ENCODE data around the gene CCBE1. TPM values are rescaled to one million over a fixed set of nuclear protein-coding genes. Genes with fewer than 3 reads are reported as not detected.
"Not testable (repeated sequence)": the region's sequence is repeated elsewhere in the genome, so short reads cannot be mapped to it uniquely, and the experiment has no call there.

The CCBE1 gene
- total and polyA plus RNA-seq, 7 donors = 0.23 to 61.1 (median 38.9) TPM

DNA sequence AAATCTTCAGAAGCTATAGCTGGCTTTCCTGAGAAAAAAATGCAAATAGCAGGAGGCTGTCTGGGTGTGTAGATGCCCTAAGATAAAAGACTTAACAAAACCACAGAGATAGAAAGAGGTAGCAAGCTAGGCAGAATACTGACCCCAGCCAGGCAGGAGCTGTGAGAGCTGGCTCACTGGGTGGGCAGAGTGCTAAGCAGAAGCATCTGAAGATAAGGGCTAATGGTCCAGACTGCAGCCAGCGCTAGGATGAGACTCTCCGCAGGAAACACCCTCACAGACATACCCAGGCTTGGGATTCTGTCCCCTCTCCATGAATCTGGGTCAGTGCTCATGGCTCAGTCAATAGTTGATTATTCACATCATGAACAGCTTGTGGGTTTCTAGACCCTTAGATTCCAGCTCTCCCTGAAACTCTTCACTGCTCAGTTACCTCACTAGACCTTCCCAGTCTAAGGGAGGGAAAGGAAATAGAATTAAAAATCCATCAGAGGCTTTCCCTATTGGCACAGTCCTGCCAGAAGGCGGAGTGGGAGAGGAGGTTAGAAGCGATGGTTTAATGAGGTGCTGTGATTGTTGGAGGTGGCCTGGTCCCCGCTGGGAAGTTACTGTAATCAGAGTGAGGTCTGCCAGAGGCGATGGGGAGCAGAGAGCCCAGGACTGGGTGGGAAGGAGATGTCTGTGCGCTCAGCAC, 21.4 kb upstream of the CCBE1 start:
- Histone ChIP-seq H3K4me3 (no peak overlapping the region), H3K27ac (no peak overlapping the region), H3K9me3 (no peaks in the 10 kb centered on the region), H3K36me3 (no peaks in the 10 kb centered on the region), H3K27me3 (no peaks in the 10 kb centered on the region), H3K4me1 (peaks cover 0 to 6% (median 0%) of the 10 kb centered on the region in 4 donors)
- TF ChIP-seq, protein P1, sequence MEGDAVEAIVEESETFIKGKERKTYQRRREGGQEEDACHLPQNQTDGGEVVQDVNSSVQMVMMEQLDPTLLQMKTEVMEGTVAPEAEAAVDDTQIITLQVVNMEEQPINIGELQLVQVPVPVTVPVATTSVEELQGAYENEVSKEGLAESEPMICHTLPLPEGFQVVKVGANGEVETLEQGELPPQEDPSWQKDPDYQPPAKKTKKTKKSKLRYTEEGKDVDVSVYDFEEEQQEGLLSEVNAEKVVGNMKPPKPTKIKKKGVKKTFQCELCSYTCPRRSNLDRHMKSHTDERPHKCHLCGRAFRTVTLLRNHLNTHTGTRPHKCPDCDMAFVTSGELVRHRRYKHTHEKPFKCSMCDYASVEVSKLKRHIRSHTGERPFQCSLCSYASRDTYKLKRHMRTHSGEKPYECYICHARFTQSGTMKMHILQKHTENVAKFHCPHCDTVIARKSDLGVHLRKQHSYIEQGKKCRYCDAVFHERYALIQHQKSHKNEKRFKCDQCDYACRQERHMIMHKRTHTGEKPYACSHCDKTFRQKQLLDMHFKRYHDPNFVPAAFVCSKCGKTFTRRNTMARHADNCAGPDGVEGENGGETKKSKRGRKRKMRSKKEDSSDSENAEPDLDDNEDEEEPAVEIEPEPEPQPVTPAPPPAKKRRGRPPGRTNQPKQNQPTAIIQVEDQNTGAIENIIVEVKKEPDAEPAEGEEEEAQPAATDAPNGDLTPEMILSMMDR (IDR thresholded peaks at IDR 0.05) = no peak
- DNase-seq = no peak
- 56 to 61% methylated on average over 7 of the region's 7 CpGs for WGBS, 2 donors
- intact Hi-C loops (cut with DNase I) = no loop called here

DNA sequence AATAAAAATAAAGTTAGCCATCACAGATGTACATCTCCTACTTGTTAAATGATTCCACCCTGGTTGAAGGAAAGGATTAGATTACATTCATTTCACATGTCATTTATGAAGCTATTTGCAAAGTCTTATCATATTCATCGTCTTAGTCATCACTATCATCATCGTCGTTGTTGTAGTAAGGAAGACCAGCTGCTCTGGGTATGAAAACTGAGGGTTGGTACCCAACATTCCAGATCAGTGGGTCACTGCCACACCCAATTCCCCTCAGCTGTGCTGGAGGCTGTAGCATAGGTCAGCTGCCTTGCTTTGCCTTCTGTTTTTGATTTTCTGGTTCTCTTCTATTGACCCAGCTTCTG, 20.9 kb upstream of the CCBE1 start:
- WGBS, 2 donors = 62 to 77% methylated on average over 3 of the region's 3 CpGs
- TF ChIP-seq, protein P1 (IDR thresholded peaks at IDR 0.05) = no peak
- TF ChIP-seq POLR2AphosphoS5 (IDR thresholded peaks at IDR 0.05) = no peak

DNA sequence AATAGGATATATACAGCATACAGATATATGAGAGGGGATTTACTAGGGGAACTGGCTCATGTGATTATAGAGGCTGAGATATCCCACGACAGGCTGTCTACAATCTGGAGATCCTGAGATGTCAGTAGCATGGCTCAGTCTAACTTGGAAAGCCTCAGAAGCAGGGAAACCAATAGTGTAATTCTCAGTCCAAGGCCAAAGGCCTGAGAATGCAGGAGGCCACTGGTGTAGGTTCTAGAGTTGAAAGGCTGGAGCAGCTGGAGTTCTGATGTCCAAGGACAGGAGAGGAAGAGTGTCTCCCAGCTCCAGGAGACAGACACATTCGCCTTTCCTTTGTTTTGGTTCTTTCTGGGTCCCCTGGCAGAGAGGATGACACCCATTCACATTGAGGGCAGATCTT, 20.1 kb upstream of the CCBE1 start:
- Histone ChIP-seq H3K27ac (no peak overlapping the region), H3K36me3 (no peaks in the 10 kb centered on the region), H3K4me1 (peaks cover 0 to 6% (median 0%) of the 10 kb centered on the region in 4 donors), H3K9me3 (no peaks in the 10 kb centered on the region), H3K4me3 (no peak overlapping the region), H3K27me3 (no peaks in the 10 kb centered on the region)
- WGBS, 2 donors = 76% methylated on average over 2 of the region's 2 CpGs
- intact Hi-C loops (cut with DNase I) = no loop called here
- DNase-seq = no peak
- no peak for TF ChIP-seq POLR2AphosphoS5 (IDR thresholded peaks at IDR 0.05)
- no peak for TF ChIP-seq EP300 (IDR thresholded peaks at IDR 0.05)
- TF ChIP-seq POLR2A (IDR thresholded peaks at IDR 0.05) = no peak
- TF ChIP-seq, protein P1 (IDR thresholded peaks at IDR 0.05) = no peak

More for the DNA sequence above, 20.9 kb upstream of the CCBE1 start:
- no peak for DNase-seq
- H3K4me1 ChIP-seq = peaks cover 0 to 6% (median 0%) of the 10 kb centered on the region in 4 donors
- no peaks in the 10 kb centered on the region for H3K9me3 ChIP-seq
- H3K4me3 ChIP-seq = no peak overlapping the region
- H3K27me3 ChIP-seq = no peaks in the 10 kb centered on the region
- H3K36me3 ChIP-seq = no peaks in the 10 kb centered on the region
- intact Hi-C loops (cut with DNase I) = no loop called here
- H3K27ac ChIP-seq = no peak overlapping the region

DNA sequence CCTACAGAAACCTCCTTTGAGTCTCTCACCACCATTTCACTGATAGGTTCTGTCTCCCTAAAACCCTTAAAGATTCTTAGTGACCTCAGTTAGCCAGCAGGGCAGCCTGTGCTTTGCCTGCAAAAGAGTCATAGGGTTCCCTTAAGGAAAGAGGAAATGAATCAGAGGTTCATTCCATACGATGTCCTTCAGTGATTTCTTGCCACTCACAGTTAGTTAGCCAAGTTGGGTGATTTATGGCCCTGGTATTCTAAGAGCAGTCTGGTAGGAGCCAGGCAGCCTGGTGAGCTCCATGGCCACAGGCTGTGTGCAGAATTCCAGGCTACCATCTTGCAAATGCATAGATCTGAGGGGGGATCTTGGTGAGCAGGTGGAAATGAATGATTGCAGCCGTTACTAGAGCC, 18.7 kb upstream of the CCBE1 start:
- Histone ChIP-seq H3K27me3 (no peaks in the 10 kb centered on the region), H3K36me3 (no peaks in the 10 kb centered on the region), H3K4me1 (peaks cover 0 to 6% (median 0%) of the 10 kb centered on the region in 4 donors), H3K27ac (no peak overlapping the region), H3K4me3 (no peak overlapping the region), H3K9me3 (no peaks in the 10 kb centered on the region)
- DNase-seq = no peak
- no peak for TF ChIP-seq POLR2AphosphoS5 (IDR thresholded peaks at IDR 0.05)
- TF ChIP-seq, protein P1 (IDR thresholded peaks at IDR 0.05) = no peak
- 41 to 50% methylated on average over 2 of the region's 2 CpGs for WGBS, 2 donors
- intact Hi-C loops (cut with DNase I) = no loop called here

DNA sequence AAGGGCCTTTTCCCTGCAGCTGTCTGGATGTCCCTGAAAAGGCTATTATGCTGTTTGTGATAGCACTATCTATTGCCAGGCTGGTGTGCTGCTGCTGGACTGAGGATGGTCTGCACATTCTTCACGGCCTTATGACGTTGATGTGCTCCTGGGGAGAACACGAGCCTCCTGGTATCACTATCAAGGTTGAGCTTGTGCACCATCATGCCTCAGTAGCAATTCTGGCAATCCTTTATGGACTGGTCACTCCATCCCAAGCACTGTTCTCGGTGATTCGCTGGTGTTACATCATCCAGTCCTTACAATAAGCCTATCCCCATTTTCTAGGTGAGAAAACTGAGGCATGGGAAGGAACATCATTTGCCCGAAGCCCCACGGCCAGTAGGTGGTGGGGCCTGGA, 18.2 kb upstream of the CCBE1 start:
- H3K27ac ChIP-seq = no peak overlapping the region
- WGBS, 2 donors = 88 to 90% methylated on average over 7 of the region's 7 CpGs
- H3K27me3 ChIP-seq = no peaks in the 10 kb centered on the region
- no peak overlapping the region for H3K4me3 ChIP-seq
- peaks cover 0 to 6% (median 0%) of the 10 kb centered on the region in 4 donors for H3K4me1 ChIP-seq
- DNase-seq = no peak
- no peak for TF ChIP-seq EP300 (IDR thresholded peaks at IDR 0.05)
- TF ChIP-seq POLR2AphosphoS5 (IDR thresholded peaks at IDR 0.05) = no peak
- no peak for TF ChIP-seq POLR2A (IDR thresholded peaks at IDR 0.05)
- TF ChIP-seq, protein P1 (IDR thresholded peaks at IDR 0.05) = no peak
- intact Hi-C loops (cut with DNase I) = no loop called here
- no peaks in the 10 kb centered on the region for H3K9me3 ChIP-seq
- no peaks in the 10 kb centered on the region for H3K36me3 ChIP-seq

DNA sequence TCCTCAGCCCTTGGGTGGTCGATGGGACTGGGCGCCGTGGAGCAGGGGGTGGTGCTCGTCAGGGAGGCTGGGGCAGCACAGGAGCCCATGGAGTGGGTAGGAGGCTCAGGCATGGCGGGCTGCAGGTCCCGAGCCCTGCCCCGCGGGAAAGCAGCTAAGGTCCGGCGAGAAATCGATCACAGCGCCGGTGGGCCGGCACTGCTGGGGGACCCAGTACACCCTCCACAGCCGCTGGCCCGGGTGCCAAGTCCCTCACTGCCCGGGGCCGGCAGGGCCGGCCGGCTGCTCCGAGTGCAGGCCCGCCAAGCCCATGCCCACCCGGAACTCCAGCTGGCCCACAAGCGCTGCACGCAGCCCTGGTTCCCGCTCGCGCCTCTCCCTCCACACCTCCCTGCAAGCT, 16.9 kb upstream of the CCBE1 start:
- H3K4me1 ChIP-seq; H3K4me3 ChIP-seq; H3K36me3 ChIP-seq; DNase-seq; H3K9me3 ChIP-seq; H3K27ac ChIP-seq; intact Hi-C loops (cut with DNase I); H3K27me3 ChIP-seq: not testable (repeated sequence)
- 95 to 97% methylated on average over 28 of the region's 28 CpGs for WGBS, 2 donors
